Effector CD4-positive, alpha-beta T cell (primary cell): ENCODE data around the gene COPB2.

Source experiments
- DNase-seq: peaks from one replicate; pipeline ENCODE4 v3.0.0-alpha.2; 2020

COPB2 gene

GRCh38 chr3:139327231-139327630, 62.2 kb downstream of the COPB2 start:
- DNase-seq = no peak

GRCh38 chr3:139326707-139327106, 62.7 kb downstream of the COPB2 start:
- no peak for DNase-seq

- no peak for DNase-seq
Observed at GRCh38 chr3:139326131-139326530, 63.3 kb downstream of the COPB2 start.

GRCh38 chr3:139325551-139325950, 63.9 kb downstream of the COPB2 start:
- DNase-seq = no peak

GRCh38 chr3:139324456-139324855, 65.0 kb downstream of the COPB2 start:
- no peak for DNase-seq

- no peak for DNase-seq
Observed at GRCh38 chr3:139323146-139323545, 66.3 kb downstream of the COPB2 start.

GRCh38 chr3:139322346-139322745, 67.1 kb downstream of the COPB2 start:
- no peak for DNase-seq

GRCh38 chr3:139320551-139321309, 68.7 kb downstream of the COPB2 start:
- DNase-seq = no peak

- no peak for DNase-seq
Observed at GRCh38 chr3:139319428-139320402, 69.7 kb downstream of the COPB2 start.

- DNase-seq = no peak
Observed at GRCh38 chr3:139318826-139319225, 70.6 kb downstream of the COPB2 start.

- DNase-seq = no peak
Observed at GRCh38 chr3:139318431-139318816, 71.0 kb downstream of the COPB2 start.

GRCh38 chr3:139317660-139318430, 71.6 kb downstream of the COPB2 start:
- DNase-seq = no peak

- no peak for DNase-seq
Observed at GRCh38 chr3:139317215-139317614, 72.2 kb downstream of the COPB2 start.

GRCh38 chr3:139313921-139314320, 75.5 kb downstream of the COPB2 start:
- DNase-seq = no peak

GRCh38 chr3:139312959-139313358, 76.5 kb downstream of the COPB2 start:
- DNase-seq = no peak

- no peak for DNase-seq
Observed at GRCh38 chr3:139312416-139312815, 77.0 kb downstream of the COPB2 start.

GRCh38 chr3:139311557-139311956, 77.9 kb downstream of the COPB2 start:
- no peak for DNase-seq

- no peak for DNase-seq
Observed at GRCh38 chr3:139310474-139310933, 78.9 kb downstream of the COPB2 start.

- no peak for DNase-seq
Observed at GRCh38 chr3:139309880-139310279, 79.6 kb downstream of the COPB2 start.

GRCh38 chr3:139309061-139309591, 80.3 kb downstream of the COPB2 start:
- DNase-seq = no peak

GRCh38 chr3:139308560-139308959, 80.9 kb downstream of the COPB2 start:
- no peak for DNase-seq
